ENCODE data around the gene CACNA2D3.
A peak's percentile ranks its signal among the peaks of the same experiment; 100 is the strongest.

The CACNA2D3 gene

GRCh38 chr3:54676087-54676486 lies 553.7 kb downstream of the CACNA2D3 start:
- DNase-seq (ENCODE audit: low read depth), result no peak

- DNase-seq (ENCODE audit: low read depth), result no peak
Measured at GRCh38 chr3:54681706-54682105, 559.4 kb downstream of the CACNA2D3 start.

- DNase-seq (ENCODE audit: low read depth), result no peak
Measured at GRCh38 chr3:54685213-54685612, 562.9 kb downstream of the CACNA2D3 start.

GRCh38 chr3:54691289-54691771 lies 569.0 kb downstream of the CACNA2D3 start:
- peak; percentile 10 for DNase-seq (ENCODE audit: low read depth)

- DNase-seq (ENCODE audit: low read depth), result peak; percentile 1
Measured at GRCh38 chr3:54696313-54696712, 574.0 kb downstream of the CACNA2D3 start.

GRCh38 chr3:54698054-54698453 lies 575.7 kb downstream of the CACNA2D3 start:
- no peak for DNase-seq (ENCODE audit: low read depth)

GRCh38 chr3:54703923-54704322 lies 581.6 kb downstream of the CACNA2D3 start:
- no peak for DNase-seq (ENCODE audit: low read depth)

GRCh38 chr3:54705730-54706129 lies 583.4 kb downstream of the CACNA2D3 start:
- DNase-seq (ENCODE audit: low read depth), result no peak

- no peak for DNase-seq (ENCODE audit: low read depth)
Measured at GRCh38 chr3:54706738-54707137, 584.4 kb downstream of the CACNA2D3 start.

GRCh38 chr3:54709785-54710184 lies 587.4 kb downstream of the CACNA2D3 start:
- DNase-seq (ENCODE audit: low read depth), result no peak

- no peak for DNase-seq (ENCODE audit: low read depth)
Measured at GRCh38 chr3:54710954-54711353, 588.6 kb downstream of the CACNA2D3 start.

- DNase-seq (ENCODE audit: low read depth), result no peak
Measured at GRCh38 chr3:54712539-54712938, 590.2 kb downstream of the CACNA2D3 start.

GRCh38 chr3:54713031-54713430 lies 590.7 kb downstream of the CACNA2D3 start:
- DNase-seq (ENCODE audit: low read depth), result no peak

GRCh38 chr3:54713455-54713854 lies 591.1 kb downstream of the CACNA2D3 start:
- no peak for DNase-seq (ENCODE audit: low read depth)

GRCh38 chr3:54714035-54714434 lies 591.7 kb downstream of the CACNA2D3 start:
- no peak for DNase-seq (ENCODE audit: low read depth)

- no peak for DNase-seq (ENCODE audit: low read depth)
Measured at GRCh38 chr3:54717506-54717905, 595.2 kb downstream of the CACNA2D3 start.

GRCh38 chr3:54719914-54720313 lies 597.6 kb downstream of the CACNA2D3 start:
- no peak for DNase-seq (ENCODE audit: low read depth)

- DNase-seq (ENCODE audit: low read depth), result no peak
Measured at GRCh38 chr3:54720604-54721003, 598.3 kb downstream of the CACNA2D3 start.

- DNase-seq (ENCODE audit: low read depth), result no peak
Measured at GRCh38 chr3:54731732-54732445, 609.5 kb downstream of the CACNA2D3 start.

- no peak for DNase-seq (ENCODE audit: low read depth)
Measured at GRCh38 chr3:54733106-54734006, 611.0 kb downstream of the CACNA2D3 start.

GRCh38 chr3:54736459-54736858 lies 614.1 kb downstream of the CACNA2D3 start:
- DNase-seq (ENCODE audit: low read depth), result no peak

GRCh38 chr3:54743755-54744154 lies 621.4 kb downstream of the CACNA2D3 start:
- DNase-seq (ENCODE audit: low read depth), result no peak

GRCh38 chr3:54744291-54744690 lies 621.9 kb downstream of the CACNA2D3 start:
- no peak for DNase-seq (ENCODE audit: low read depth)

Data from iris pigment epithelial cell (primary cell).